Suprapubic skin (tissue), 4 donors: ENCODE results near the gene HAPSTR1.

ENCODE experiments used
- EP300 ChIP-seq: sonication (generic); formaldehyde crosslinking; IDR thresholded peaks from one replicate; pipeline ENCODE4 v1.6.1; 2017; ENCODE audit warnings: antibody characterized with exemption
- POLR2AphosphoS5 ChIP-seq, 3 donors: sonication (generic); formaldehyde crosslinking; IDR thresholded peaks; one replicate each; pipeline ENCODE4 v1.6.1; 2017; ENCODE audit warnings: antibody characterized with exemption in 3 of 3

DNA sequence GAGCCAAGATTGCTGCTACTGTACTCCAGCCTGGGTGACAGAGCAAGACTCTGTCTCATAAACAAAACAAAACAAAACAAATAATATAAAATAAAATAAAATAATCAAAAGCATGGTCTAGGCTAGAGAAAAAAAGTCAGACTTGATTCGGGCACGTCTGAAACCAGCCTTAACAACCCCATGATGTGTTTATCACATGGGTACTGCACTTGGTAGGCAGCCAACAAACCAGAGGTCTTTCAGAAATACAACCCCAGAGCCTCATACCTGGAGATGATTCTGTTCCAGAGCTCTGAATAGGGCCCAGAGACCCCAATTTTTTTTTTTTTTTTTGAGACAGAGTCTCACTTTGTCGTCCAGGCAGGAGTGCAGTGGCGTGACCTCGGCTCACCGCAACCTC is 9.6 kb upstream of the HAPSTR1 start:
- TF ChIP-seq EP300 (no peak), POLR2AphosphoS5 (IDR thresholded peaks at IDR 0.05) (no peak)
